GM12878 (cell line): ENCODE measurements around the gene SLC15A4.

Experiments used
- ATF2 ChIP-seq: IDR thresholded peaks from 2 replicates; pipeline ENCODE4 v1.6.1; 2012; ENCODE audit warnings: low read length, inconsistent platforms
- CBFB ChIP-seq: IDR thresholded peaks from 2 replicates; pipeline ENCODE4 v1.6.1; 2016; ENCODE audit warnings: antibody characterized with exemption, low read depth
- CREB1 ChIP-seq: IDR thresholded peaks from 2 replicates; pipeline ENCODE4 v1.6.1; 2012; ENCODE audit warnings: low read depth, mild to moderate bottlenecking, inconsistent platforms
- CREM ChIP-seq: IDR thresholded peaks from 2 replicates; pipeline ENCODE4 v1.6.1; 2014; ENCODE audit warnings: antibody characterized with exemption, low read depth
- E2F4 ChIP-seq: IDR thresholded peaks from 2 replicates; pipeline ENCODE4 v1.6.1; 2012; ENCODE audit warnings: low read depth, low read length, improper control_type of control experiment
- ETV6 ChIP-seq, 2 experiments: fragments of 450-650 bp in 1 of 2; IDR thresholded peaks in 1 of 2; conservative IDR thresholded peaks in 1 of 2; 2 replicates each; pipeline ENCODE4 v1.6.1; 2014; ENCODE audit warnings: antibody characterized with exemption in 1 of 2, borderline replicate concordance in 1 of 2, low read depth in 1 of 2, mild to moderate bottlenecking in 1 of 2, moderate library complexity in 1 of 2
- EZH2 ChIP-seq: IDR thresholded peaks from 2 replicates; pipeline ENCODE4 v1.6.1; 2012; ENCODE audit warnings: low read depth, mild to moderate bottlenecking, control low read depth, inconsistent platforms, low read length, borderline replicate concordance; ENCODE audit not compliant: control insufficient read depth
- MEF2A ChIP-seq: IDR thresholded peaks from 2 replicates; pipeline ENCODE4 v1.6.1; 2011; ENCODE audit warnings: low read depth, mild to moderate bottlenecking, low read length, moderate library complexity; ENCODE audit not compliant: insufficient read depth
- SIN3A ChIP-seq: IDR thresholded peaks from 2 replicates; pipeline ENCODE4 v1.6.1; 2012; ENCODE audit warnings: low read depth, low read length, improper control_type of control experiment
- ZZZ3 ChIP-seq: IDR thresholded peaks from 2 replicates; pipeline ENCODE4 v1.6.1; 2011; ENCODE audit warnings: low read depth; ENCODE audit not compliant: control insufficient read depth, insufficient read length
- TF ChIP-seq, protein P1 (sequence below): IDR thresholded peaks from 2 replicates; pipeline ENCODE4 v1.6.1; 2011; ENCODE audit warnings: low read depth, low read length, improper control_type of control experiment, borderline replicate concordance

DNA sequence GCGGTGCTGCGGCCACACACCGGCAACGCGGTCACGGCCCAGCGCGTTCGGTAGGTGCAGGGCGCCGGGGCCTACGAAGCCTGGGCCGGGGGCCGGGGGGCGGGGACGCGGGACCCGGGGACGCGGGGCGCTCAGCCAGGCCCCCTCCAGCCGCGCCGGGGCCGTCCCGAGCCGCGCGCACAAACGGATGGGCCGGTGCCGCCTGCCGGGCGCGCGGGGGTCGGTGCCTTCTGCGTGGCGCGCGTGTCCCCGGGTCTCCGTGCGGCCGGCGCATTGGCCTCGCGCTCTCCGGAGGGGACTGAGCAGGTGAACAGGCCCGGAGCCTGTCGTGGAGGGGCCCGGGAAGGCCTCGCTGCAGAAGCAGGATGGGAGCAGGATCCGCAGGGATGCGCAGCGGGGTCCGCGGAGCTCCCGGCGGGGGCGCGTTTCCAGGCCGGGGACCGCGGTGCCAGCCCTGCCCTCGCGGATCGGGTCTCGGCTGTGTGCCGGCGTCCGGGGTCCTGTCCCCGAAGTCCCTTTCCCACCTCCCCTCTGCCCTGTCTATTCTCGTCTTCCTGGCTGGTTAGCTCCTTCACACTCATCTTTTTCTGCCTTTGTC lies 29.9 kb upstream of the SLC15A4 start:
- TF ChIP-seq MEF2A (no peak), CBFB (no peak), ZZZ3 (no peak), ATF2 (no peak), SIN3A (no peak), E2F4 (no peak), CREM (no peak), CREB1 (no peak), ETV6 (conservative IDR thresholded peaks at IDR 0.05 in 1 of 2, IDR thresholded peaks at IDR 0.05 in 1 of 2; ENCODE audit: borderline replicate concordance in 1 of 2, low read depth in 1 of 2) (no peak), EZH2 (no peak)
- TF ChIP-seq, protein P1, sequence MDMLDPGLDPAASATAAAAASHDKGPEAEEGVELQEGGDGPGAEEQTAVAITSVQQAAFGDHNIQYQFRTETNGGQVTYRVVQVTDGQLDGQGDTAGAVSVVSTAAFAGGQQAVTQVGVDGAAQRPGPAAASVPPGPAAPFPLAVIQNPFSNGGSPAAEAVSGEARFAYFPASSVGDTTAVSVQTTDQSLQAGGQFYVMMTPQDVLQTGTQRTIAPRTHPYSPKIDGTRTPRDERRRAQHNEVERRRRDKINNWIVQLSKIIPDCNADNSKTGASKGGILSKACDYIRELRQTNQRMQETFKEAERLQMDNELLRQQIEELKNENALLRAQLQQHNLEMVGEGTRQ: no peak
